WTC11 (cell line): Measurements from ENCODE around the gene GNMT. TPM values are rescaled to one million over a fixed set of nuclear protein-coding genes. Genes with fewer than 3 reads are reported as not detected.

Experiments used
- ATF2 ChIP-seq: sonication (generic); formaldehyde crosslinking; IDR thresholded peaks from 2 replicates; pipeline ENCODE4 v1.8.1; 2022; ENCODE audit warnings: low read depth, missing genetic modification reagents, borderline replicate concordance
- CDX4 ChIP-seq: fragments of 250-450 bp; sonication (Bioruptor Pico); IDR thresholded peaks from 2 replicates; pipeline ENCODE4 v1.9.0; 2021; ENCODE audit warnings: moderate library complexity, mild to moderate bottlenecking, inconsistent platforms, borderline replicate concordance
- ELF4 ChIP-seq: sonication (generic); formaldehyde crosslinking; IDR thresholded peaks from 2 replicates; pipeline ENCODE4 v1.8.1; 2022; ENCODE audit warnings: low read depth, mild to moderate bottlenecking, moderate library complexity, missing genetic modification reagents
- FOXP4 ChIP-seq: sonication (generic); formaldehyde crosslinking; IDR thresholded peaks from 2 replicates; pipeline ENCODE4 v1.8.0; 2022; ENCODE audit warnings: mild to moderate bottlenecking, missing genetic modification reagents
- MYBL2 ChIP-seq: sonication (generic); formaldehyde crosslinking; IDR thresholded peaks from 2 replicates; pipeline ENCODE4 v1.8.1; 2023; ENCODE audit warnings: mild to moderate bottlenecking, moderate library complexity, missing genetic modification reagents
- NR3C1 ChIP-seq: sonication (generic); formaldehyde crosslinking; conservative IDR thresholded peaks from 2 replicates; pipeline ENCODE4 v1.8.1; 2023; ENCODE audit warnings: low read depth, mild to moderate bottlenecking, missing genetic modification reagents
- SMAD3 ChIP-seq: sonication (generic); formaldehyde crosslinking; IDR thresholded peaks from 2 replicates; pipeline ENCODE4 v1.8.0; 2022; ENCODE audit warnings: missing genetic modification reagents, mild to moderate bottlenecking, borderline replicate concordance
- SP1 ChIP-seq: sonication (generic); formaldehyde crosslinking; conservative IDR thresholded peaks from 2 replicates; pipeline ENCODE4 v1.8.1; 2022; ENCODE audit warnings: missing genetic modification reagents
- TP53 ChIP-seq: sonication (generic); formaldehyde crosslinking; IDR thresholded peaks from 2 replicates; pipeline ENCODE4 v1.8.1; 2023; ENCODE audit warnings: mild to moderate bottlenecking, missing genetic modification reagents
- ZBTB43 ChIP-seq: sonication (generic); formaldehyde crosslinking; IDR thresholded peaks from 2 replicates; pipeline ENCODE4 v1.8.1; 2023; ENCODE audit warnings: mild to moderate bottlenecking, missing genetic modification reagents
- ZNF138 ChIP-seq: sonication (generic); formaldehyde crosslinking; conservative IDR thresholded peaks from 2 replicates; pipeline ENCODE4 v1.8.1; 2022; ENCODE audit warnings: mild to moderate bottlenecking, moderate library complexity, missing genetic modification reagents
- ZNF512 ChIP-seq: sonication (generic); formaldehyde crosslinking; IDR thresholded peaks from 2 replicates; pipeline ENCODE4 v1.8.1; 2022; ENCODE audit warnings: missing genetic modification reagents, borderline replicate concordance
- total RNA-seq: library from RNA; stranded (reverse); gene quantifications from 3 replicates; pipeline ENCODE4 v1.2.3, GENCODE V29; 2021
- TF ChIP-seq, protein P1 (sequence below): sonication (generic); formaldehyde crosslinking; IDR thresholded peaks from 2 replicates; pipeline ENCODE4 v1.8.0; 2022; ENCODE audit warnings: missing genetic modification reagents

The GNMT gene
- total RNA-seq, 1 experiment from 2014 or later, result 2.0 TPM

- TF ChIP-seq FOXP4 (CRISPR knock-in tag) (0 out of 2 replicates have a peak, but pooled peaks have one; percentile 51), NR3C1 (CRISPR knock-in tag) (no peak), ATF2 (no peak), ZNF512 (CRISPR knock-in tag) (no peak), ZBTB43 (CRISPR knock-in tag) (0 out of 2 replicates have a peak, but pooled peaks have one; percentile 47), SP1 (CRISPR knock-in tag) (peak; percentile 81), SMAD3 (CRISPR knock-in tag) (no peak), ZNF138 (CRISPR knock-in tag) (no peak), ELF4 (CRISPR knock-in tag) (no peak), TP53 (CRISPR knock-in tag) (no peak), MYBL2 (CRISPR knock-in tag) (0 out of 2 replicates have a peak, but pooled peaks have one; percentile 56), CDX4 (CRISPR knock-in tag) (no peak)
- TF ChIP-seq, protein P1, sequence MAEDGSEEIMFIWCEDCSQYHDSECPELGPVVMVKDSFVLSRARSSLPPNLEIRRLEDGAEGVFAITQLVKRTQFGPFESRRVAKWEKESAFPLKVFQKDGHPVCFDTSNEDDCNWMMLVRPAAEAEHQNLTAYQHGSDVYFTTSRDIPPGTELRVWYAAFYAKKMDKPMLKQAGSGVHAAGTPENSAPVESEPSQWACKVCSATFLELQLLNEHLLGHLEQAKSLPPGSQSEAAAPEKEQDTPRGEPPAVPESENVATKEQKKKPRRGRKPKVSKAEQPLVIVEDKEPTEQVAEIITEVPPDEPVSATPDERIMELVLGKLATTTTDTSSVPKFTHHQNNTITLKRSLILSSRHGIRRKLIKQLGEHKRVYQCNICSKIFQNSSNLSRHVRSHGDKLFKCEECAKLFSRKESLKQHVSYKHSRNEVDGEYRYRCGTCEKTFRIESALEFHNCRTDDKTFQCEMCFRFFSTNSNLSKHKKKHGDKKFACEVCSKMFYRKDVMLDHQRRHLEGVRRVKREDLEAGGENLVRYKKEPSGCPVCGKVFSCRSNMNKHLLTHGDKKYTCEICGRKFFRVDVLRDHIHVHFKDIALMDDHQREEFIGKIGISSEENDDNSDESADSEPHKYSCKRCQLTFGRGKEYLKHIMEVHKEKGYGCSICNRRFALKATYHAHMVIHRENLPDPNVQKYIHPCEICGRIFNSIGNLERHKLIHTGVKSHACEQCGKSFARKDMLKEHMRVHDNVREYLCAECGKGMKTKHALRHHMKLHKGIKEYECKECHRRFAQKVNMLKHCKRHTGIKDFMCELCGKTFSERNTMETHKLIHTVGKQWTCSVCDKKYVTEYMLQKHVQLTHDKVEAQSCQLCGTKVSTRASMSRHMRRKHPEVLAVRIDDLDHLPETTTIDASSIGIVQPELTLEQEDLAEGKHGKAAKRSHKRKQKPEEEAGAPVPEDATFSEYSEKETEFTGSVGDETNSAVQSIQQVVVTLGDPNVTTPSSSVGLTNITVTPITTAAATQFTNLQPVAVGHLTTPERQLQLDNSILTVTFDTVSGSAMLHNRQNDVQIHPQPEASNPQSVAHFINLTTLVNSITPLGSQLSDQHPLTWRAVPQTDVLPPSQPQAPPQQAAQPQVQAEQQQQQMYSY (CRISPR knock-in tag), result peak; percentile 76
Observed at GRCh38 chr6:42984001-42984923, 23.7 kb downstream of the GNMT start, which contains the start of gene PPP2R5D (continued).
